Astrocyte of the cerebellum (primary cell): ENCODE results near the gene CDK5RAP2.
"Not testable (repeated sequence)": the region's sequence is repeated elsewhere in the genome, so short reads cannot be mapped to it uniquely, and the experiment has no call there.

Experiments
- DNase-seq: peaks from one replicate; pipeline ENCODE4 v3.0.0-alpha.2; 2011; ENCODE audit warnings: low read depth
- H3K4me3 ChIP-seq: 2 replicates; pipeline ENCODE4 v1.5.1; 2011; ENCODE audit warnings: mild to moderate bottlenecking, low read depth, low read length, moderate library complexity
- in situ Hi-C: cut with HindIII; loops from 2 replicates; pipeline ENCODE4 v1.10.0; 2017; ENCODE audit warnings: low sequenced_read_pairs
- TF ChIP-seq, protein P1 (sequence below): IDR thresholded peaks from 2 replicates; pipeline ENCODE4 v1.5.1; 2012; ENCODE audit warnings: low read length, low read depth, moderate library complexity, mild to moderate bottlenecking; ENCODE audit errors: missing control alignments

The CDK5RAP2 gene

DNA sequence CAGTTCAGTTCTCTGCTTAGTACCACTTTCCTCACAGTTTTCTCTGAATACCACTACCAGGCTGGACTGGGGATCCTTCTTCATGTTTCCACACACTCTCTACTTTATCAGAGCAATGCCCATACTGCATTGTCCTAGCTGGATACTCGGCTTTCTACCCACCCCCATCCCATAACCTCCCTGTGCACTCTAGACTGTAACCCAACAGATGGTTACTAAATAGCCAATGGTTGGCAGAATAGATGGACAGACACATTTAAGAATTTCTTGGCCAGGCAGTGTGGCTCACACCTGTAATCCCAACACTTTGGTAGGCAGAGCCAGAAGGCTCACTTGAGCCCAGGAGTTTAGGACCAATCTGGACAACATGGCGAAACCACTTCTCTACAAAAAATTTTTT is 22.8 kb downstream of the CDK5RAP2 start:
- no peak overlapping the region for H3K4me3 ChIP-seq
- in situ Hi-C loops, result no loop called here
- DNase-seq, result no peak
- TF ChIP-seq, protein P1, sequence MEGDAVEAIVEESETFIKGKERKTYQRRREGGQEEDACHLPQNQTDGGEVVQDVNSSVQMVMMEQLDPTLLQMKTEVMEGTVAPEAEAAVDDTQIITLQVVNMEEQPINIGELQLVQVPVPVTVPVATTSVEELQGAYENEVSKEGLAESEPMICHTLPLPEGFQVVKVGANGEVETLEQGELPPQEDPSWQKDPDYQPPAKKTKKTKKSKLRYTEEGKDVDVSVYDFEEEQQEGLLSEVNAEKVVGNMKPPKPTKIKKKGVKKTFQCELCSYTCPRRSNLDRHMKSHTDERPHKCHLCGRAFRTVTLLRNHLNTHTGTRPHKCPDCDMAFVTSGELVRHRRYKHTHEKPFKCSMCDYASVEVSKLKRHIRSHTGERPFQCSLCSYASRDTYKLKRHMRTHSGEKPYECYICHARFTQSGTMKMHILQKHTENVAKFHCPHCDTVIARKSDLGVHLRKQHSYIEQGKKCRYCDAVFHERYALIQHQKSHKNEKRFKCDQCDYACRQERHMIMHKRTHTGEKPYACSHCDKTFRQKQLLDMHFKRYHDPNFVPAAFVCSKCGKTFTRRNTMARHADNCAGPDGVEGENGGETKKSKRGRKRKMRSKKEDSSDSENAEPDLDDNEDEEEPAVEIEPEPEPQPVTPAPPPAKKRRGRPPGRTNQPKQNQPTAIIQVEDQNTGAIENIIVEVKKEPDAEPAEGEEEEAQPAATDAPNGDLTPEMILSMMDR, result no peak

DNA sequence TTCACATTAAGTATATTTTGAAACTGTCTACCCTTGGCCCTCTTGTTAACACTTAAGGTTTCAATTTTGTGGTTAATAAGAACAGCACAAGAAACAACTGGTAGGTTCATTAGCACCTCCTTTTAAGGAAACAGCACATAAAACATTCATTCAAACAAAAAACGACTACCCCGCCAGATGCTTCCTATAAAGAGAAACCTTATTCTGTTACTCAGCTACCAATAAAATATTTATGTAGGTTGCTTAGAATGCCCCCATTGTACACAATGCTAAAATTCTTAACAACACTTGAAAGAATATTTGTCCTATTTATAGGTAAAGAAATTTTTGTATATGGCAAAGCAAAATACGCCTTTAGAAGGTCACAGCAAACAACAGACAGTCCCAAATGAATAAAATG is 23.2 kb downstream of the CDK5RAP2 start:
- no peak for DNase-seq
- in situ Hi-C loops, result no loop called here
- H3K4me3 ChIP-seq, result no peak overlapping the region
- TF ChIP-seq, protein P1, result no peak

DNA sequence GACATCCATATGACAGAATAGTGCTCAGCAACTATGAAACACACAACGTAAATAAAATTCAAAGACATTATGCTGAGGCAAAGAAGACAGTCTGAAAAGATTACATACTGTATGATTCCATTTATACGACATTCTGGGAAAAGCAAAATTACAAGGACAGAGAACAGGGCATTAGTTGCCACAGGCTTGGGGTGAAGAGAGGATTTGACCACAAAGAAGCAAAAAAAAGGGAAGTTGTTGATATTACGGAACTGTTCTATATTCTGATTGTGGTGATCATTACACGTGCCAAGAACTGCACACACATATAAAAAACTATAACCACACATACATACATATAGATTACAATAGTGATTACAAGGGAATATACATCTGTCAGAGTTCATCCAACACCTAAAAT is 24.1 kb downstream of the CDK5RAP2 start:
- DNase-seq, result no peak
- H3K4me3 ChIP-seq, result no peak overlapping the region
- TF ChIP-seq, protein P1, result no peak
- in situ Hi-C loops, result no loop called here

DNA sequence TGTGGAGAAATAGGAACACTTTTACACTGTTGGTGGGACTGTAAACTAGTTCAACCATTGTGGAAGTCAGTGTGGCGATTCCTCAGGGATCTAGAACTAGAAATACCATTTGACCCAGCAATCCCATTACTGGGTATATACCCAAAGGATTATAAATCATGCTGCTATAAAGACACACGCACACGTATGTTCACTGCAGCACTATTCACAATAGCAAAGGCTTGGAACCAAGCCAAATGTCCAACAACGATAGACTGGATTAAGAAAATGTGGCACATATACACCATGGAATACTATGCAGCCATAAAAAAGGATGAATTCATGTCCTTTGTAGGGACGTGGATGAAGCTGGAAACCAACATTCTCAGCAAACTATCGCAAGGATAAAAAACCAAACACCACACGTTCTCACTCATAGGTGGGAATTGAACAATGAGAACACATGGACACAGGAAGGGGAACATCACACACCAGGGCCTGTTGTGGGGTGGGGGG is 27.7 kb downstream of the CDK5RAP2 start:
- H3K4me3 ChIP-seq, DNase-seq, in situ Hi-C loops: not testable (repeated sequence)

DNA sequence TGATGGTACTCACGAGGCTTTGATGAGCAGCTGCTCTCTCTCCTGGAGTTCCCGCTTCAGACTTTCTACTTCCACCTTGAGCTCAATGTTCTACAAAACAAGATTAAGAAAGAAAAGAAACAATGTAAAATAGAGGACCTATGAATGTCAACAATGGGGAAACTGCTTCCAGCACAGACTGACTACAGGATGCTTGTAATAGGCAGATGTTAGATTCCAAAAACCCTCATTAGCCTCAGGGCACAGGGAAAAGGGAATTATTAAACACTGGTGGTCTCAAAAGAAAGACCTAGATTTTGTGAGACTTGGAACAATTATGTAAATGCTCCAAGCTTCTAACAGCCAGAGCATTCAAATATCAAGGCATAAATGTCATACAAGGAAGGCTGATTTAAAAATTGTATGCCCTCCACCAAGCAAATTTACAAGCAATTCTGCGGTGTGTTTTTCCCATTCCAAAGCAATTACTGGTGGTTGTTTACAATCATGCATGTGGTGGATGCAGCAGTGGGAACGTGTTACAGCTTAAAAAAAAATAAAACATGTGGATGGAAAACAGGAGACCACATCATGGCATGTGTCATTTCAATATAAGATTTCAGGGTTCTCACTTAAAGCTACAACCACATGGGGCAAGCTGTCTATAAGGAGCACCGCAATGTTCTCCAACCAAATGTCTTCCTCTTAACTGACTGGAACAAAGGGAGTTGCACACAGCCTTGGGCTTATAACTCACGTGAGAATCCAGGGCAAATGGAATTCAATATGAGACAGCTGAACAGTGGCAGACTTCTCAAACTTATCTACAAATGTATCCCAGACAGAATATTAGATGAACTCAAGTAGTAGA is 34.0 kb downstream of the CDK5RAP2 start:
- TF ChIP-seq, protein P1, result no peak
- DNase-seq, result no peak
- H3K4me3 ChIP-seq, result no peak overlapping the region
- in situ Hi-C loops, result loop anchor here (25.0 kb wide), 1 partner anchor 984 kb away; no protein-coding TSS in a partner anchor

DNA sequence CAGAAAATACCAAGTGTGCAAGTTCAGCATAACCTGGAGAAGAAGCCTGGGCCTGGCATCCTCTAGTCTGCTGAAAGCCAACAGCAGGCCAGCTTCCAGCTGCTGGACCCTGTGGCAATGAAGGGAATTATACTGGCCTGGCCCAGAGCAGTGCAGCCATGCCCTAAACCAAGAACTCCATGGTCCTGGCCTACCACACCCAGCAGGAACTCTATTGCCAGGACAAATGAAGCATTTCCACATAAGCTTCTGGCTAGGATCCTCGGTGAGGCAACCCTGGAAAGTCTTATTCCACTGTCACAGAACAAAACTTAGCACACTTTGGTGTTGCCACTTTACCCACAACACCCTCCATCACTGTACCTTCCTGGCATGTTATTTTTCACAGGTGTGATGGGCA is 35.5 kb downstream of the CDK5RAP2 start:
- TF ChIP-seq, protein P1, result no peak
- in situ Hi-C loops, result loop anchor here (5.0 to 25.0 kb wide), 2 partner anchors 78 to 982 kb away; no protein-coding TSS in a partner anchor
- H3K4me3 ChIP-seq, result no peak overlapping the region
- no peak for DNase-seq

DNA sequence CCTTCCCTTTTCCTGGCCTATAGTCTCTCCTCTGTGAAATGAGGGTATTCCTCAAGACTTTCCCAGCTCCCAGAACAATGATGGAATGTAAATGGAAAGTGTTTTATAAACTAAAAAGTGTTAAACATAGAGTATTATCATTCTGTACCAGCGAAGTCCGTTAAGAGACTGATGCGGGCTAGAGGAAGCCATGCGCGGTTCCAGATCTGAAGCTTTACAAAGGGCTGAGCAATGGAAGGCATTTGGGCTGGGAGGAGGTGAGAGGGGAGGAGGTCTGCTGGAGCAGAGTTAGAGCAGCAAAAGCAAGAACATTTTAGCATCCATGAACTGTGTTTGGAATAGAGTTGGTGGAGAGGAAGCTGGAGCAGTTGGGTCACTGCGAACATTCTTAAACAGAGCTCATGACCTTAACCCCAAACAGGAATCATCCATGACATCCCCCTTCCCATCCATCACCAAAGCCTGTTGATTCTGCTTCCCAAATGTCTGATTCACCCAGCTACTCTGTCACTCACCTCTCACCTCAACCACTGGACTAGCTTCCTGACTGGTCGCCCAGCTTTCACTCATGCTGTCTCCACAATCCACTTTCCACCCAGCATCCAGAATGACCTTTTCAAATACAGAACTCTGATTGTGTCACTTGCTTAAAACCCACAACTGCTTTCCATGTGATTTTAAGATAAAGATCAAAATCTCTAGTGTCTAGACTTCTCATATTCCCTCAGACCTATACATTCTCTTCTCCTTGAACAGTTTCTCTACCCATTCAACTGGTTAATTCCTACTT is 37.1 kb downstream of the CDK5RAP2 start:
- in situ Hi-C loops, result loop anchor here (5.0 to 25.0 kb wide), 2 partner anchors 79 to 981 kb away; no protein-coding TSS in a partner anchor
- no peak for DNase-seq
- TF ChIP-seq, protein P1, result no peak
- no peak overlapping the region for H3K4me3 ChIP-seq
